Endothelial cell of umbilical vein (primary cell): ENCODE data around the gene OCA2.

ENCODE experiments used
- CTCF ChIP-seq, 2 donors: IDR thresholded peaks; 1 replicate in 1 of 2; 2 replicates in 1 of 2; pipeline ENCODE4 v1.5.1; 2011; ENCODE audit warnings: low read length in 2 of 2, mild to moderate bottlenecking in 2 of 2, moderate library complexity in 2 of 2, control low read depth in 1 of 2, inconsistent platforms in 1 of 2, low read depth in 1 of 2; ENCODE audit not compliant: insufficient read depth in 1 of 2; ENCODE audit errors: extremely low read depth in 1 of 2
- FOS ChIP-seq: IDR thresholded peaks from 2 replicates; pipeline ENCODE4 v1.6.1; 2011; ENCODE audit warnings: mild to moderate bottlenecking, low read length, moderate library complexity, borderline replicate concordance; ENCODE audit not compliant: insufficient read depth
- JUN ChIP-seq: IDR thresholded peaks from 2 replicates; pipeline ENCODE4 v1.6.1; 2011; ENCODE audit warnings: borderline replicate concordance, low read depth; ENCODE audit not compliant: insufficient read length, insufficient read depth

GRCh38 chr15:27833974-27834373 is 265.1 kb downstream of the OCA2 start:
- TF ChIP-seq FOS (no peak), CTCF (IDR thresholded peaks at IDR 0.05; ENCODE audit: extremely low read depth in 1 of 2, insufficient read depth in 1 of 2, low read depth in 1 of 2, low read length in 2 of 2) (no peak), JUN (no peak)
